ENCODE measurements around the gene CAPN5.

The CAPN5 gene

DNA sequence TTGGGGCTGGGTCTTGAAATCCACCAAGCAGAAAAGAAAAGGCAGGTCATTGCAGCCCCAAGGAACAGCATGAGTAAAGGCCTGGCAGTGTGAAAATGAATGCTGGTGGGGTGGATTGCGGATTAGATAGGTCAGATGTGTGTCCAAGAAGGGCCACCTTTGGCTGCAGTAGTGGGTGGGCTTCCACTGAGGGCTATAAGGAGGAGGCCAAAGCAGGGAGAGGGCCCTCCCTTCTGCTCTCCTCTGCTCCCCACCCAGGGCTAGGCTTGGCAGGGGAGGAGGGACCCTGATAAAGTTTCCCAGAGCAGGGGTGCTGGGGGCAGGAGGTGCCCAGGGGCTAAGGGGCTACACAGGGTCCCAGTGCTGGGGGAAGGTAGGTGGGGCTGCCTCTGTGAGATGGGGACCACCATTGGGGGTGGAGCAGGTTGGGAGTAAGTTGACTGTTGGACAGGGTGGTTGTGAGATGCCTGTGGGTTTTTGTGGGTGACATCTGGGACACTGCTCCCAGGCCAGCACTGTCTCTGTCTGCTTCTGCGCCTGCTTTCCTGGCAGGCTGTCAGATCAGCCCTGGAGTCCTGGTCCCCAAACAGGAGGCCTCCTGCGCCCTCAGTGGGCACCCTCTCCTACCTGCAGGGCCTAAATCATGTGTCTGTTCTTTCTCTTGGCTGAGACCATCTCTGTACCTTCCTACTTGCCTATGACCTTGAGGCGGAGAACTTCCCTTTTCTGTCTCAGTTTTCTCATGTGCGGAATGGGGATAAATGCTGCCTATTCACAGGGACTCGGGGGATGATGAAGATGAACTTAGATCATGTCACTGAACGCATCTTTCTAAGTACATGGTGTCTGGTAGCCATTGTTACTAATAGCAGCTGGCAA is 1.9 kb downstream of the CAPN5 start:
- no peak for FAIRE-seq

DNA sequence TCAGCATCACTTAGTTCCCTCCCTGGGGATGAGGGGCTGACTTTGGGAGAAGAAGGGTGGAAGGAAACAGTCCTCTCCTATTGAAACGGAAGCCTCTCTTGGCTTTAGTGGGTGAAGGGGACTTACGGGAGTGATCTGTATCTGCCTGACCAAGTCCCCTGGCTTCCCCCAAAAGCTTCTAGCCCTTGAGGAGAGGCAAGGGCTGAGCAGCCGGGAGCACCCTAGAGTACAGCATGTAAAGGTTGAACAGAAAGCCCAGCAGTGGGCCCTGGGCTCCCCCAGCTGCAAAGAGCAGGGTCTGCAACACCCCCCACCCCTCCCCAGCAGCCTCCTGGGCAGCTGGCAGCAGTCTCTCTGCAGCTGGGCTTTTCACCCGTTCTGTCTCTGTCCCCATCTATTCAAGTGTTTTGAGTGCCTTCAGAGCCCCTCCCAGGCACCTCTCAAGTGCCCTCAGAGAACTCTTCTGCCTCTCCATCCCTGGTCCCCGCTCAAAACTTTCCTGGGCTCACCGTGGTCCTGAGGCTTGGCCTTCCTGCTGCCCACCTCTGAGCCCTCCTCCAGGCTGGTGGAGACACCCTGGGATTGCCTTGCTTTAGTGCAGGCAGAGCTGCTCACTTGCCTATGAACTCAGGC is 2.7 kb downstream of the CAPN5 start:
- no peak for FAIRE-seq

DNA sequence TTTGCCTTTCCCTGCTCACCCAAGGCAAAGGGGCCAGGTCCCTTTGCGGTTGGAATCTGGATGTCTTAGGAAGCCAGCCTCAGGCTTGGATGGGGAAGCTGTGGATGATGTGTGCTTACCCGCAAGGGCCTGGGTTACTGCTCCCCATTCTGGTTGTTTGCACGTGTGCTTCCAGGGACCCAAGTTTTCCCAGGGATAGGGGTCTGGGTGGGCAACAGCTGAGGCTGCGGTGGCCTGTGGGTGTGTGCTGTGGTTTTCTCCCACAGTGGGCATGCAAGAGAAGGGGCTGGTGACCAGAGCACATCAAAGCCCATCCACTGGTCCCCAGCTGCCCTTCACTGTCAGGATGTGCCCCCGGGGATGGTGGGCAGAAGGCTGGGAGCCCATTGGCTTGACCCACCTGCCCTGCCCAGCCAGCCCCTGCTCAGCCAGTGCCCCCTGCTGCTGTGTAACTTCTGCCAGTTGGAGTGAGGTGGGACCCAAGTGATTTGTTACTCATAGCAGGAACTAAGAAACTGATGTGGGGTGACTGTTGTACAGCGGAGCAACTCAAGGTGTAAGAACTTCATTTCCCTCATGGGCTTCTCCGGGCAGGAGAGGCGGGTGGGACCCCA is 3.3 kb downstream of the CAPN5 start:
- FAIRE-seq = no peak

DNA sequence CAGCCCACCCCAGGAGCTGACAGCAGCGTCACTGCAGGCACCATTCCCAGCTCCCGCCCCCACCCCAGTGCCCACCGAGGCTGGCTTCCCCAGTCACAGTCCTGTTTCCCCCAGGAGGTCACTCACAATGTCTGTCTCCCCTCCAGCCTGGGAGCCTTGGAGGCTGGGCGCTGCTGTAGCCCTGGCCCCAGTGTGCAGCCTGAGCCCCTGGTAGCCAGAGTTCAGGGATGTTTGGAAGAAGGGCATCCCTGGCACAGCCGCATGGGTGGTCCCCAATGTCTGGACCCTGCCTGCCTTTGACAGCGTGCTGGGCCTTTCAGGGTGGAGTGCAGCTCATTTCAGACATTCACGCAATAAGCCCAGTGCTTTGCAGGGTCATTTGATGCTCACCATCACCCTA is 4.3 kb downstream of the CAPN5 start:
- no peak for FAIRE-seq

DNA sequence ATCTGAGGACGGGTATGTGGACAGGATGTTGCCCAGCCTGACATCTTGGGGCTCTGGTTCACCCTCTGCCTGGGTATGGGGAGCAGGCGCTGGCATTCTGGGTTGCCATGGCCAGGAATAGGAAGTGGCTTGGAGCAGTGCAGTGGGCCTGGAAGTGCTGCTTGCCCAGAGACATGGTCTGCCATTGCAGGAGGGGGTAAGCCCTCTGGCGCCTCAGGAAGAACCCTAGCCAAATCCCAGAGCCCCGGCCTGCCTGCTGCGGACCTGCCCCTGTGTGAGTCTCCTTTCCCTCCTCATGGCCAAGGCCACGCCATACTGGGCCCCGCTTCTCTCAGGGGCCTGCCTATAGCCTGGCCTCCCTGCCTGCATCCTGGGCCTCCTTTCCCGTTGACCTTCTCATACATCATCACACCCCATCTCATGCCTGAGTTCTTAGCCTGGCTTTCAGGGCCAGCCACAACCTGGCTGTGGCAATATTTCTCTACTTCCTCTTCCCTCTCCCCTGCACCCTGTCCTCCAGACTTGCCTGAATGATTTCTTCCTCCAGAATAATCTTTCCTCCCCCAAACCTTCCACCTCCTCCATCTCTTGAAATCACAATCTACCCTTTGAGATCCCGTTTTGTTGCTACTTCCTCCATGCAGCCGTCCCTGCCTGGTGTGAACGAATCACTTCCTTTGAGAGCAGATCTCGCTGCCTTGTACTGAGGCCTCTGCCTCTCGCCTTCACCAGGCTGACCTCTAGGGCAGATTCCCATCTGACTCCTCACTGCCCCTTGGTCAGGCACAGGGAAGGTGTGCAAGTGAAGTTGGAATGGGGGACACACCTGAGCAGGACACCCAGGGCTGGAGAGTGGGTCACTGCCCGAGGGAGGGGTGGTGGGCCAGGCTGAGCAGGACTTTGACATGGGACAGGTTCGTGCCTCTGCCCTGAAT is 5.2 kb downstream of the CAPN5 start:
- no peak for FAIRE-seq

DNA sequence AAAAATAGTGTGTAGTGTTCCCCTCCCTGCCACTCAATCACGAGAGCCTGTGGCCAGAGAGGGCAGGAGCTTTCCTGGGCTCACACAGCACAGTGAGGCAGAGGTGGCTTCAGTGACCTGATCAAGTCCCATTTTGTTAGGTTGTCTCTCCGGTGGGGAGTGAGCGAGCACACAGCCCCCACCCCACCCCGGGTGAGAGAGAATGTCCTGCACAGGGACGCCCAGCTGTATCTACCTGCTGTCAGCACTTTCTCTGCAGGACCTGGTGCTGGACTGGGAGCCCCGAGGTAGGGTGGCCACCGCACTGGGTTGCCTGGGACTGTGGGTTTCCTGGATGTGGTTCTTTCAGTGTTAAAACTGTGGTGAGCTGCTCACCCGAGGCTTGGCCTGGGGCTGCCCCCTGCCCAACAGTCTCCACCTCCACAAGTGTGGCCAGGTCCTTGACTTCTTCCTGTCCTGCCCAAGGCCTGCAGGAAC is 6.1 kb downstream of the CAPN5 start:
- FAIRE-seq = no peak

DNA sequence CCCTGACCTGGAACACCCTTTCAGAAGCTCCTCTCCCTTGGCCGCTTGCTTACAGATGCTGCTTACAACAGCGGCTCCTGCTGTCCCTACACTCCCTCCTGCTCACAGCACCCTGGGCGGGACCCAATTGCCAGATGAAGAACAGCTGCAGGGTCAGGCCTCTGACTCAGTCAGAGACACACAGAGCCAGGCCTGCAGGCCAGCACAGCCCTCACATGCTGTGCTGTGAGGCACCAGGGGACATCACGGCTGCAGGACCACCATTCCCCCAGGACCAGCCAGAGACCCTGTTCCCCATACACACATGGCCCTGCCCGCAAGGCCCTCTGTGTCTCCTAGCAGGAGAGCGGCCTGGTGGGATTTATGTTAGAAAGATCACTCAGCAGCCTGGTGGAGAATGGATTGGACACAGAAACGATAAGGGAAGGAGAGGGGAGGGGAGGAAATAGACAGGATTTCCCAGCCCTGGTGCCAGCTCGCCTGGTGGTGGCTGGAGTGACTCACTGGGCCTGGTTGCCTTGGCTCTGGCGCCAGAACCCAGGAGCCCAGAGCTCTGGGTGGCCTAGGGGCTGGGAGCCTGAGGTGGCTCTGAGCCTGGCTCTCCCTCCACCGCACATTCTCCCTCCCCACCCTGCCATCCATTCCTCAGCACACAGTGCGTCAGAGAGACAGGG is 6.7 kb downstream of the CAPN5 start:
- no peak for FAIRE-seq

DNA sequence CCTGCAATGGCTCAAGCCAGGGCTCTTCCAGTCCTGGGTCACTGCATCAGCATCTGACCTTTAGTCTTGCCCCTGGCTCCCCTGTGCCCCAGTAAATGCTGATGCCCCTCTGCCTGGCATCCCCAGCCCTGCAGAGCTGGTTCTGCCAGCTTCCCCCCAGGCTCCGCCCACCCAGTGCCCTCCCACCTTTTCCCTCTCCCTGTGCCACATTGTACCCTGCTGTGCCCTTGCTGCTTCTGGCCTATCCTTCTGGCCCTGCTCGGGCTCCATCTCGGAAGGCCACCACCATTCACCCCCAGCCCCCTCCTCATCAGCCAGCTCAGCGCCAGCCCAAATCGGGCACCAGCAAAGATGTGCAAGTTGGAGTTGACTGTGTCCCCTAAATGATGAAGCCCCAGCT is 7.4 kb downstream of the CAPN5 start:
- no peak for FAIRE-seq

DNA sequence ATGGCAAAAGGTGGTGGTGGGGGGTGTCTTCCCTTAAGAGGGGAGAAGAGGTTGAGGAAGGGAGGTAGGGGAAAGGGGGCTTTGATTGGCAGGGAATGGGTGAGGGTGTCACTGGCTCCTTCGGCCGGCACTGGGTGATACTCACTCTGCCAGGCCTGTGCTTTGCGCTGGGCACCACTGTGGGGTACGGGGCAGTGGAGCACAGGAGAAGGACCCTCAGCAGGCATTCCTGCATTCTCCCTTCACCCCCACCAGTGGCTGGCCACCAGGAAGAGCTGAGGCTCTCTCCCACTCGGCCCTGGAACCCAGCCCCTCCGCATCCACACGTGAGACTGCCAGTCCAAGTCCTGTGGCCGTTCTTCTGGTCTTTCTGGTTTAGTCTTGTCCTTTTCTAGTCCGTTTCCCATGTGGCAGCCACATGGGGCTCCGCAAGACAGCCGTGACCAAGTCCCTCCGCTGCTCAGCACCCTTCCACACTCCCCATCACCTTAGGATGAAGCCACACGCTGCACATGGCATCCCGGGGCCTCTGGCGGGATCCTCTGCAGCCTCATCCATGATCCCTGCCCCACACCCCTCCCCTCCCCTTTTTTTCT is 8.0 kb downstream of the CAPN5 start:
- no peak for FAIRE-seq

DNA sequence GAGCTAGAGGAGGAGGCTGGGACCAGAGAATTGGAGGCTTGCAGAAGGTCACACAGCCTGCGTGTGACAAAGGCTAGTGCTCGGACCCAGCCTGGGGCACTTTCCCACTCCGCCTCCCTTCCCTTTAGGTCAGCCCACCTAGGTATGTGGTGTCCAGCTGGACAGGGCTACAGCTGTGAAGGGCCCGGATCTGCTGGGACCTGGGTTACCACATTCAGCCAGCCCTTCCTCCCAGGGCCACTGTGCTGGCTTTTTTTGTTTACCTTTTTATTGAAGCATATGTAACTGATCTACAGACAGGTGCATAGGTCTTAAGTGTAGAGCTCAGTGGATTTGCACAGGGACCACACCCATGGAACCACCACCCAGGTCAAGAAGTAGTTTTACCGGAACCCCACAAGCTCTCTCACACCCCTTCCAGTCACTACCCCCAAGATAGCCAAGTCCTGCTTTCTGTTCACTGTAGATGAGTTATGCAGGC is 8.7 kb downstream of the CAPN5 start:
- no peak for FAIRE-seq

DNA sequence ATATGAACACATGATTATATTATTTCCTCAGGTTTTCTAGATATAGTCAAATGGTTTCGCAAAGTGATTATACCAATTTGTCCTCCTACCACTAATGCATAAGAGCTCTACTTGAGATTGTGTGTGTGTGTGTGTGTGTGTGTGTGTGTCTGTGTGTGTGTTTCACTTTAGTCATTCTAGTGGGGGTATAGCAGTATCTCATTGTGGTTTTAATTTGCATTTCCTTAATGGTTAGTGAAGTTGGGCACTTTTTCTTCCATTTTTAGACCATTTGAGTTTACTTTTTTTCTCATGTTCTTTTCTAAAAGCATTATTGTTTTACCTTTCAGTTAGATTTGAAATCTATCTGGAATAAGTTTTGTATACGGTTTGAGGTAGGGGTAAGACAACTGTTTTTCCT is 12.9 kb downstream of the CAPN5 start:
- FAIRE-seq = no peak

DNA sequence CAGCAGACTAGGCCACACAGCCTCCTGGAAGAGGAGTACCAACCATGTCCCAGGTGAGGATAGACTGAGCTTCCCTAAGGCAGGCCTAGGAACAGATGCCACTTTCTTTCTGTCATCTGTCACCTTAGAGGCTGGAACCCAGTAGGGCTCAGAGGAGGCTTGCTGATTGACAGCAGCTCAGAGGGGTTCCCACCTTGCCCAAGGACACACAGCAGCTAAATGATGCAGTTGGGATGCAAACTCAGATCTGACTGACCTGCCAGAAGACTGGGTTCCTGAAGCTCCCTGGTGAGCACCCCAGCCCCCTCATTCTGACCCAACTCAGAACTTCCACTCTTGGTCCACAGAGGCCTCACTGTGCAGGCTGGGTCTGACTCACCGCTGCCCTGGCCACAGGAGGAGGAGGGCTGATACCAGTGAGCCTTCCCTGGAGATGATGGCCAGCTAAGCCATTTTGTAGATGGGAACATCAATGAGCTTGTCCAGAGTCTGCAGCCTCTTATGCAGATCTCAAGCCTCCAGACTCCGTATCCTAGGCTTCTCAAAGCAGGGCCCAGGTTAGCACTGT is 14.0 kb downstream of the CAPN5 start:
- no peak for FAIRE-seq

DNA sequence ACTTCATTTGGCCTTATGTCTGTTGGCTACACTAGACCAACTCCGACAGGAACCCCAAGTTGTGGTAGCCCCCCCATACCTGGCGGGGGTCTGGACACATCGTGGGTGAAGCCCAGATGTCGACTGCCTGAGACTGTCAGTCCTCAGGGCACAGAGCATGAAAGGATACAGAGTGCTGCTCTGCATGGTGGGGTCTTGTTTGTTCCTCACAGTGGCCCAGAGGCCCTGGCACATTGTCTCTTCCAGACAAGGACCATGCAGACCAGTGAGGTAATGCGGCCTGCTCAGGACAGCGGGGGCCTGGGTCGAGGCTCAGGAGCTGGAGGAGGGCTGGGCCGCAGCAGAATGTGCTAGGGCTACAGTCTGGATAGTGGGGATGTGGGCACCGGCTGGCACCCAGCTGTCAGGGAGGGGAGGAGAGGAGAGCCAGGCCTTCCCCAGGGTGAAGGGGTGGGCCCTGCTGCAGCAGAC is 14.6 kb downstream of the CAPN5 start:
- FAIRE-seq = no peak

DNA sequence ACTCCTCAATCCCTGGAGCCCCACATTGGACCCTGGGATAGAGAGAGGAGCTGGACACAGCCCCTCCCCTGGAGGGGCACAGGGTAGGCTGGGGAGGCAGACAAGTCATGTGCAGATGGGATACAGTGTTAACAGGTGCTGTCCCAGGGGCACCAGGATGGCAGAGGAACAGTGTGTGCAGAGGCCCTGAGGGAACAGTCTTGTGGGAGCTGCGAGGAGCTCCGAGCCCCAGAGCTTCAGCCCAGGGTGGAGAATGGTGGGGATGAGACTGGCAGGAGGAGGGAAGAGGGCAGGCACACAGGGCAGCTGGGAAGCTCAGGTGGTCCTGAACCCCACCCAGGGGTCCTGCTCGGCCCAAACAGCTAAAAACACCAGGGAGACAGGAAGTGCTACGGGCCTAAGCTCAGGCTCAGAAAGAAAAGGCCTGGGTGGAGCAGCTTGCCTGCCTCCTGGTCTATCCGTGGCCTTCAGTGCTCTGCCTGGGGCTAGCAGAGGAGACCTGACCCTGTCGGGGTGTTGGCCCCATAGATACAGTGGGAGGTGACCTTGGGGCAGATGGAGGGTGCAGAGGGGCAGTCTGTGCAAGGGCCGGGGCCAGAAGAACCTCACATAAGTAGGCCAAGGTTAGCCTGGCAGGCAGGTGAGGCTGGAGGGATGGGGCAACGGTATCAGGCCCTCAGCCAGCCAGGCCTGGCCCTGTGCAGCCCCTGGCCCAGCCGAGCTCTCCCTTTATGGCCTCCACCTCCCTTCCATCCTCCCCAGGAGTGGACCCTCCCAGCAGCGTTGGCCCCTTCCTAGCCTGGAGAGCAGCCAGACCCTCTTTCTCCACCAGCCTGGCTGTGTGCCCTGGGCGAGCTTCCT is 15.4 kb downstream of the CAPN5 start:
- FAIRE-seq = no peak

DNA sequence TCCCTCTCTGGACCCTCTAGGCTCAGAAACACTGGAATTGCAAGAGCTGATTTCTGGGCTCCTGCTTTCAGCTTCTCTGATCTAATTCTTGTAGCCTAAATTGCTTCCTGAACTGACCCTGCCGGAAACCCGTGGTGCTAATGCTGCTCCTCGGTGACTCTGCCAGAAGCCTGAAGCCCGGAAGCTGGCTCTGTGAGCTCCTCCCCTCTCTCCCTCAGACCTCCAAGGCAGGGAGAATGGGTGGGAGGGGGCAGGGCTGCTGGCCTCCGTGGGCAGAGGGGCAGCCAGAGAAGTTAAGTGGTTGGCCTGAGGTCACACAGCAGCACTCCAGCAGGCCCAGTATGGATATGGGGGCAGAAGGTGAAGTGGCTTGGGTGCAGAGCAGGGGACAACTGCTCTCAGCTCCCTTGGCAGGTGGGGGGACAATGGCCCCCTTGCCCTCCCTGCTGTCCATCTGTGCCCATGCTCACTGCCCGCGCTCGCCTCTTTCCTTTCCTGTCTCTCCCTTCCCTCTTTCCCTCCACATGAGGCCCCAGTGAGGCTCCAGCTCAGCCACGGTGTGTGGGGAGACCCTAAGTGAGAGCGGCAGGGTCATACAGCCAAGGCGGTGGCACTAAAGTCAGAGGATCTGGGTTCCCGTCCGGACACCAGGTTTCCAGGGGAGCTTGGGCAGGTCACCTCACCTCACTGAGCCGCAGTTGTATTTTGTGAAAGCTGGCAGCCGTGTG is 16.2 kb downstream of the CAPN5 start:
- no peak for FAIRE-seq

DNA sequence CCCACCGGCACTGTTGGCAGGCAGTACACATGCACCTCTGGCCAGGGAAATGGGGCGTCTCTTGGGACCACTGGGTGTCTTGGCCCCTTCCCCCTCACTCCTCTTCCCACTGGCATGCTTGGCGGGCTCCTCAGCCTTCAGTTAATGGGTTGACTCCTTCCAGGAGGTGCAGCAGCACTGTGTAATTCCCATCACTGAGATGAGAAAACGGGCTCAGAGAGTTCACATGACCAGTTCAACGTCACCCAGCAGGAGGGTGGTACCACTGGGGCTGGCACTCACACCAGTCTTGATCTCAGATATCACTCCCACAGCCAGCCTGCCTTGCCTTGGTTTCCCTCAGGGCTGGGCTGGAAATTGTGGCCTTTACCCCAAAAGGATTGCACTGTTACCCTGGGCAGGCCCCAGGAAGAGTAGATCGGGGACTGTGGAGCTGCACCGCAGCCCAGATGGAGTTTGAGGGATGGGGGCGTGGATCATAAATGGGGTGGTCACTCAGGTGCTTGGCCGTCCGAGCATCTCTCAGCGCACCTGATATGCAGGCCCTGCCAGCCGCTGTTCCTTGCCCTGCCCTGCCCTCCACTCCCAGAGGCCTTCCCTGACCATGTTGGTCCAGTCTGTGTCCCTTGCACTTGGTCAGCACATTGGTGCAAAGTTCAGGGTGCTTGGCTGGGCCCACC is 16.9 kb downstream of the CAPN5 start:
- FAIRE-seq = no peak

DNA sequence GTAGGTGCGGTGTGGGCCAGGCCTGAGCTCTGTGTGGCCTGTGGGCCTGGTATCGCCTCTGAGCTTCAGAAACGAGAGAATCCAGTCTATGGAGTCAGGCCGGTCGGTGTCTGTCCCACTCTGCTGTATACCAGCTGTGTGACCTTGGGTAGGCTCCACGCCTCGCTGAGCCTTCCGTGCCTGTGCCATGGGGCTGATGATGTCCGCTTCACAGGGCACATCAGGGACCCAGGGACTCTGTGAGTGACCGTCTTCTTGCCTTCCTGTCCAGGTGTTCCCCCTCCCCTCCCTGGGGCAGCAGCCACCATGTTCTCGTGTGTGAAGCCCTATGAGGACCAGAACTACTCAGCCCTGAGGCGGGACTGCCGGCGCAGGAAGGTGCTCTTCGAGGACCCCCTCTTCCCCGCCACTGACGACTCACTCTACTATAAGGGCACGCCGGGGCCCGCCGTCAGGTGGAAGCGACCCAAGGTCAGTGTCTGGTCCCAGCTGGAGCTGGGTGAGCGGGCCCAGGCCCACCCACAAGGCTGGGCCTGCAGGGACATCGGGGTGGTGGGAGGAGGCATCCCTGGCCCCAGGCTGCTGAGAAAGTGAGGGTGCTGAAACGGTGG is 17.9 kb downstream of the CAPN5 start:
- no peak for FAIRE-seq

DNA sequence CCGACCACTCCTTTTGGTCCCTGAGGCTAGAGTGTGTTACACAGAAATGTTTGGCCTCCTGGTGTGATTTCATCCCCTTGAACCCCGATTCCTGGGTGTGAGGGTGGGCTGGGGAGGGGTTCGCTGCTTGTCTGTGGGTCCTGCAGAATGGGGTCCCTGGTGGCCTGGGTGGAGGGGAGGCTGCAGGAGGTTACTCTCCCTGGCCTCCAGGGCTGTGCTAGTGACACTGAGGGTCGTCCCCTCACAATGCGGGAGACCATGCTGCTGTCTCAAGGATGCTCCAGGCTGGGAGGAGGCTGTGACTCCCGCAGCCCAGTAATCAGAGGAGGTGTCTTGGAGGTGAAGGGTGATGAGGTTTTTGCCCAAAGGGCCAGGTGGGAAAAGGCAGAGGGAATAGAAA is 18.9 kb downstream of the CAPN5 start:
- FAIRE-seq = no peak

Data from islet of Langerhans (tissue), 1 donor.